Upper lobe of right lung (tissue), 1 donor: ENCODE results near the gene FTCDNL1. TPM values are rescaled to one million over a fixed set of nuclear protein-coding genes. Genes with fewer than 3 reads are reported as not detected.

Source experiments
- ATAC-seq: fragments of 200-7000 bp; cut with Tn5 transposase; one replicate; pipeline ENCODE4 v1.9.1; 2020; ENCODE audit warnings: mild to moderate bottlenecking, moderate library complexity
- DNase-seq: peaks from one replicate; pipeline ENCODE4 v3.0.0-alpha.2; 2020
- H3K27ac ChIP-seq: fragments of 200-600 bp; one replicate; pipeline ENCODE4 v1.8.0; 2022
- H3K27me3 ChIP-seq: fragments of 200-600 bp; one replicate; pipeline ENCODE4 v1.8.0; 2022; ENCODE audit warnings: mild to moderate bottlenecking
- H3K36me3 ChIP-seq: fragments of 200-600 bp; one replicate; pipeline ENCODE4 v1.8.0; 2022
- H3K4me1 ChIP-seq: fragments of 200-600 bp; one replicate; pipeline ENCODE4 v1.8.0; 2022
- H3K4me3 ChIP-seq: fragments of 200-600 bp; one replicate; pipeline ENCODE4 v1.8.0; 2022; ENCODE audit warnings: mild to moderate bottlenecking
- H3K9me3 ChIP-seq: fragments of 200-600 bp; one replicate; pipeline ENCODE4 v1.8.0; 2022
- intact Hi-C: fragments of 100-400 bp; cut with DNase I; formaldehyde crosslinking; loops from one replicate; pipeline ENCODE4 v1.11.0; 2022
- total RNA-seq: library from RNA; stranded (reverse); fragmentation: NEBNext Ultra II Directional; extraction: Animal tissue kit (Norgen Biotek cat#: 25700); gene quantifications from one replicate; pipeline ENCODE4 v1.2.1, GENCODE V29; 2021
- TF ChIP-seq, protein P1 (sequence below): fragments of 200-600 bp; IDR thresholded peaks from one replicate; pipeline ENCODE4 v1.8.0; 2022; ENCODE audit warnings: antibody characterized with exemption
- donor health status: DM: no; HTN: yes; CAD: no; lungs with severe emphysema.

FTCDNL1 gene
- total RNA-seq, 1 donor from 2014 or later = 2.1 TPM

DNA sequence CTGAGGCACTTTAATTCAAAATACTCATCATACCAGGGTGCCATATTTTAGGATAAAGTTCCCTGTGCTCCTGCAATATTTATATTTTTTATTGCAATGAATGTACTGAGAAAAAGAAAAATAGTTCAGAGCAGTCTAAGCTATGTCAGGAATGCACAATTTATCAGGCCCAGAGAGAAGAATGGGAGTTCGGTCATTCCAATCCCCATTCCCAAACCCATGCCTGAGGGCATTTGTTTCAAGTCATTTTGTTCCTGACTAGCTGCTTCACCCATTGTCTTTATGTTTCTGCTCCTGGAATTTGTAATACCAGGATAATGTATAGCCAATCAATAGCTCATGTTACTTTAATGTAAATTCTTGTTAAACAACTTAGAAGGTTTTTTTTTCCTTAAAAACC is 24.4 kb upstream of the FTCDNL1 start:
- Histone ChIP-seq H3K36me3 (no peaks in the 10 kb centered on the region), H3K9me3 (no peaks in the 10 kb centered on the region), H3K4me3 (no peak overlapping the region), H3K4me1 (no peaks in the 10 kb centered on the region), H3K27me3 (no peaks in the 10 kb centered on the region), H3K27ac (no peak overlapping the region)
- no peak for DNase-seq
- intact Hi-C loops = no loop called here
- no peak for ATAC-seq
- TF ChIP-seq, protein P1, sequence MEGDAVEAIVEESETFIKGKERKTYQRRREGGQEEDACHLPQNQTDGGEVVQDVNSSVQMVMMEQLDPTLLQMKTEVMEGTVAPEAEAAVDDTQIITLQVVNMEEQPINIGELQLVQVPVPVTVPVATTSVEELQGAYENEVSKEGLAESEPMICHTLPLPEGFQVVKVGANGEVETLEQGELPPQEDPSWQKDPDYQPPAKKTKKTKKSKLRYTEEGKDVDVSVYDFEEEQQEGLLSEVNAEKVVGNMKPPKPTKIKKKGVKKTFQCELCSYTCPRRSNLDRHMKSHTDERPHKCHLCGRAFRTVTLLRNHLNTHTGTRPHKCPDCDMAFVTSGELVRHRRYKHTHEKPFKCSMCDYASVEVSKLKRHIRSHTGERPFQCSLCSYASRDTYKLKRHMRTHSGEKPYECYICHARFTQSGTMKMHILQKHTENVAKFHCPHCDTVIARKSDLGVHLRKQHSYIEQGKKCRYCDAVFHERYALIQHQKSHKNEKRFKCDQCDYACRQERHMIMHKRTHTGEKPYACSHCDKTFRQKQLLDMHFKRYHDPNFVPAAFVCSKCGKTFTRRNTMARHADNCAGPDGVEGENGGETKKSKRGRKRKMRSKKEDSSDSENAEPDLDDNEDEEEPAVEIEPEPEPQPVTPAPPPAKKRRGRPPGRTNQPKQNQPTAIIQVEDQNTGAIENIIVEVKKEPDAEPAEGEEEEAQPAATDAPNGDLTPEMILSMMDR = no peak

DNA sequence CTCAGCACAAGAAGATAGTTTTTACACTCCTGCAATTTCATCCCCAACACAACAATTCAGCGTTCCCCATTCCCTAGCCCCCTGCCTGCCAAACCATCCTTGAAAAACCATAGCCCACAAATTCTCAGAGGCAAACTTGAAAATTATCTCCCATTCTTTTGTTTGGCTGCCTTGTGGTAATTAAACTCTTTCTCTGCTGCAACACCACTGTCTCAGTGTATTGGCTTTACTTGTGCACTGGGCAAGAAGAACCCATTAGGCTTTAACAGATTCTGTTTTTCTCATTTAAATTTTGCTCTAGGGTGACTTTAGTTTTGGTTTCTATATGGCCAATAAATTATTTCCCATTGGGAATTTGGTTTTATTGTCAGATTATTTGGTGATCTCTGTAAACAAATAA is 23.2 kb upstream of the FTCDNL1 start:
- H3K4me3 ChIP-seq = no peak overlapping the region
- no peaks in the 10 kb centered on the region for H3K9me3 ChIP-seq
- H3K36me3 ChIP-seq = no peaks in the 10 kb centered on the region
- intact Hi-C loops = no loop called here
- no peaks in the 10 kb centered on the region for H3K4me1 ChIP-seq
- no peak for DNase-seq
- ATAC-seq = no peak
- TF ChIP-seq, protein P1 = no peak
- no peak overlapping the region for H3K27ac ChIP-seq
- peaks cover 3% of the 10 kb centered on the region for H3K27me3 ChIP-seq

DNA sequence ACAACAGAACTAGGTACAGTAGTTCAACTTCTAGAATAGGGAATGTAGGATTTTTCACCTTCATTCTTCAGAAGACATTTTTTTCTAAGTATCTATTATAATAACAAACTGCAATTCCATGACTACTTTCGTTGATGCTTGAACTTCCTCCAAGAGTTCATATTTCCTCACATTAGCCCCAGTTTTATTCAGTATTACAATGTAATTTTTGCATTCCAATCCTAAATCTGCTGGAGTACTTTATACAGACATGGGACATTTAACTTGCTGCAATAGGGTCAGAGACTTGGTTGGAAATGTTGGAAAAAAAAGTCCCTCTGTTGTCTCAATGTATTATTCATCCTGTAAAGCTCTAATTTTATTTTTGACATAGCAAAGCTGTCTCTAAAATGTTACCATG is 19.6 kb upstream of the FTCDNL1 start:
- H3K27ac ChIP-seq = no peak overlapping the region
- H3K36me3 ChIP-seq = no peaks in the 10 kb centered on the region
- no peaks in the 10 kb centered on the region for H3K9me3 ChIP-seq
- DNase-seq = no peak
- peaks cover 3% of the 10 kb centered on the region for H3K27me3 ChIP-seq
- TF ChIP-seq, protein P1 = no peak
- no peak for ATAC-seq
- H3K4me1 ChIP-seq = no peaks in the 10 kb centered on the region
- intact Hi-C loops = no loop called here
- H3K4me3 ChIP-seq = no peak overlapping the region

DNA sequence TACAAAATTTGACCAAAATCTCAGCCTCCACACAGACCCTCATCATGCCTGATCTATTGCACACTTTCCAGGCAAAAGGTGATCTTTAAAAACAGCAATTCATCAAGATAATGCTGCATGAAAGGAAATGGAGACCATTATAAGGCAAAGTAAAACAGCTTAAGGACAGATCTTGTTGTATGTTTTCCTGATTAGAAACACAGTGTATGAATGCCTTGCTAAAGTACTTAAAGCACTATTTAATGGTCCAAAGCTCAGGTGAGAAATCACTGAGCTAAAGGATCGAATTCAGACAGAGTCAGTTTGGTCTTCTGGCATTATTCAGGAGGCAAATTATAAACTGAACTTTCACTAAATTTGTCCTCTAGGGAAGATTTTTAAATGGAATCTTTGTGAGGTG is 18.7 kb upstream of the FTCDNL1 start:
- Histone ChIP-seq H3K4me1 (no peaks in the 10 kb centered on the region), H3K27ac (no peak overlapping the region), H3K27me3 (peaks cover 3% of the 10 kb centered on the region), H3K4me3 (no peak overlapping the region), H3K36me3 (no peaks in the 10 kb centered on the region), H3K9me3 (no peaks in the 10 kb centered on the region)
- intact Hi-C loops = loop anchor here (10.0 kb wide), 1 partner anchor 165 kb away; no protein-coding TSS in a partner anchor
- TF ChIP-seq, protein P1 = no peak
- ATAC-seq = no peak
- no peak for DNase-seq

DNA sequence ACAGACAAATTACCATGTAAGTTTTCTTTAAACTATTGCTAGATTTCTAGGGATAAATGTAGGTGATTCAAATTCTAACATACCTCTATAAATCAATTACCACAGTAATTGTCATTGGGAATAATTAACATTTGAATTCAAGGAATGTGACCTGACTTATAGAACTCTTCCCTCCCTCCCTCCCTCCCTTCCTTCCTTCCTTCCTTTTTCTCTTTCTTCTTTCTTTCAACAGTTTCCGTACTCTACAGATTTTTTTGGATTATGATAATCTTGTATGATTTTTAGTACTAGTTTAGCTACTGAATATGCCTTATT is 18.2 kb upstream of the FTCDNL1 start:
- Histone ChIP-seq H3K36me3 (no peaks in the 10 kb centered on the region), H3K27ac (no peak overlapping the region), H3K4me1 (no peaks in the 10 kb centered on the region), H3K4me3 (no peak overlapping the region), H3K9me3 (no peaks in the 10 kb centered on the region), H3K27me3 (peaks cover 3% of the 10 kb centered on the region)
- TF ChIP-seq, protein P1 = no peak
- DNase-seq (no peak), ATAC-seq (no peak)
- intact Hi-C loops = loop anchor here (10.0 kb wide), 1 partner anchor 164 kb away; no protein-coding TSS in a partner anchor
